ENCODE measurements around the gene CCNI.
"Not testable (repeated sequence)": the region's sequence is repeated elsewhere in the genome, so short reads cannot be mapped to it uniquely, and the experiment has no call there.

The CCNI gene

DNA sequence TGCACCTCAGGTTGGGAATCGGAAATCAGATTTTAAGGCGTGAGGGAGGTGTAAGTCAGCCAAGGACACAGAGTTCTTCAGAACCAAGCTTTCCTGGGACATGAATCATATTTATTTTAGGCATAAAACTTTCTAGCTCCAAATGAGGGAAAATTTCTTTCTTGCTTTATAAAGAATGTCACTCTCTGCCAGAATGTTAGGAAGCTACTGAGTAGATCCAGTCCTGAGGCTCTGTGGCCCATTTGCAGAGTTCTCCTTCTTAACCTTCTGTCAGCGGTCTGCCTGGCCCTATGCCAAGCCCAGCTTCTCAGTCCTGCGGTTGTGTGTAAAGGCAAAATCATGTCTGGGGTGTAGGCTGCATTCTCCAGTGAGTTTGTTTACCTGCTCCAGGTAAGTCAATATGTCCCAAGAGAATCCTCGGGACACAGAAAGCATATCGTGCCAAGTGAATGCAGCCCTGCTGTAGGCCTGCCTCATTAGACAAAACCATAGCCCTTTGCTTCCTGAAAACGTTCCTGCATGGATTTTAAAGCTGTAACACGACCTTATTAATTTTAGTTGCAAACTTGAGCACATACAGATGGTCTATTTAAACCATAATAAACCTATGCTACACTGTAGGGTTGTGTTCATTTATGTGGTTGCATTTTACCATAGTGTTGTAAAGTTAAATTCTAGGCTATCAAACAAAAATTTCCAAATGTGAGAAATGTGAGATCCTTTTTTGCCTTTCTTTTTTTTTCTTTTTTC is 29.2 kb upstream of the CCNI start:
- FAIRE-seq (no peak), DNase-seq (ENCODE audit: insufficient read length, low spot score) (no peak)
- TF ChIP-seq POLR2A (IDR thresholded peaks at IDR 0.05; ENCODE audit: low read depth, low read length) (no peak), SPI1 (IDR thresholded peaks at IDR 0.05; ENCODE audit: low read depth, low read length) (no peak), POLR2AphosphoS5 (IDR thresholded peaks at IDR 0.05; ENCODE audit: low read depth, low read length) (no peak), TAF1 (IDR thresholded peaks at IDR 0.05; ENCODE audit: low read depth, low read length) (no peak), PAX5 (IDR thresholded peaks at IDR 0.05; ENCODE audit: insufficient read depth, low read length, severe bottlenecking) (no peak), POU2F2 (IDR thresholded peaks at IDR 0.05; ENCODE audit: low read depth, low read length) (no peak)

- FAIRE-seq: no peak
- no peak for TF ChIP-seq POU2F2 (IDR thresholded peaks at IDR 0.05; ENCODE audit: low read depth, low read length)
- no peak for TF ChIP-seq POLR2A (IDR thresholded peaks at IDR 0.05; ENCODE audit: low read depth, low read length)
- TF ChIP-seq POLR2AphosphoS5 (IDR thresholded peaks at IDR 0.05; ENCODE audit: low read depth, low read length): no peak
- no peak for TF ChIP-seq SPI1 (IDR thresholded peaks at IDR 0.05; ENCODE audit: low read depth, low read length)
- no peak for TF ChIP-seq TAF1 (IDR thresholded peaks at IDR 0.05; ENCODE audit: low read depth, low read length)
- no peak for TF ChIP-seq PAX5 (IDR thresholded peaks at IDR 0.05; ENCODE audit: insufficient read depth, low read length, severe bottlenecking)
- no peak for DNase-seq (ENCODE audit: insufficient read length, low spot score)
Measured at GRCh38 chr4:77104388-77104787, 28.6 kb upstream of the CCNI start.

DNA sequence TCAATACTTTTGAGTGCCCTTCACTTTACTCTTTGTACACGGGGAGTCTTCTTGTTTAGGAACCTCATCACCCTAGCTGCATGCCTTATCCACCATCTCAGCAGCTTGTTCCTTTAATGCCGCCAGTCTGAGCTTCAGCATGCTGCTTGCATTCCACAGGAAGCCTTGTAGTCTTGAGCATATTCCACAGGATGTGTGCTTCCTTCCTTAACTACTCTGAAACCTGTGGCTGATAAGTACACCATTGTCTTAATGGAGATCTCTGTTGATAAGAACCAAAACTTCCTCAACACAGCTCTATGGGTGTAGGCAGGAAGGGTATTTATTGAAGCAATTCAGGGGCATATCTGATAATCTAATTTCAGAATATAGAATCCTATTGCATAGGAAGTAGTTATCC is 24.4 kb upstream of the CCNI start:
- DNase-seq (ENCODE audit: insufficient read length, low spot score) (no peak), FAIRE-seq (no peak)
- no peak for TF ChIP-seq PAX5 (IDR thresholded peaks at IDR 0.05; ENCODE audit: insufficient read depth, low read length, severe bottlenecking)
- TF ChIP-seq POLR2AphosphoS5 (IDR thresholded peaks at IDR 0.05; ENCODE audit: low read depth, low read length): no peak
- no peak for TF ChIP-seq POLR2A (IDR thresholded peaks at IDR 0.05; ENCODE audit: low read depth, low read length)
- no peak for TF ChIP-seq TAF1 (IDR thresholded peaks at IDR 0.05; ENCODE audit: low read depth, low read length)
- no peak for TF ChIP-seq POU2F2 (IDR thresholded peaks at IDR 0.05; ENCODE audit: low read depth, low read length)
- no peak for TF ChIP-seq SPI1 (IDR thresholded peaks at IDR 0.05; ENCODE audit: low read depth, low read length)

DNA sequence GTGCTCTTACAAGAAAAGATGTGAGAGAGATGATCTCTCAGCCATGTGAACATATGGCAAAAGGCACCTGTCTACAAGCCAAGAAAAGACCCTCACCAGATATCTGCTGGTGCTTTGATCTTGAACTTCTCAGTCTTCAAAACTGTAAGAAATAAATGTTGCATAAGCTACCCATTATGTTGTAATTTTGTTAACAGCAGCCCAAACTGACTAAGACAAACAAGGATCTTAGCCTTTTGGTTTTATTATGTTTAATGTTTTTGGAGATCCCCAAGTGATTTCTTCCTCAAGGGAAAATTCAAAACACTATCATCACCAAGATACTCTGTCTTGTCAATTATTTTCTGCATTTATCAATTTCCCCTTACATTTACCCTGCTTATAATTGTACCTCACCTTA is 21.8 kb upstream of the CCNI start:
- FAIRE-seq: no peak
- no peak for DNase-seq (ENCODE audit: insufficient read length, low spot score)
- TF ChIP-seq SPI1 (IDR thresholded peaks at IDR 0.05; ENCODE audit: low read depth, low read length) (no peak), POLR2A (IDR thresholded peaks at IDR 0.05; ENCODE audit: low read depth, low read length) (no peak)

- DNase-seq (ENCODE audit: insufficient read length, low spot score) (peak; percentile 39), FAIRE-seq (peak; percentile 87)
Measured at GRCh38 chr4:77095101-77095821, 19.5 kb upstream of the CCNI start.

DNA sequence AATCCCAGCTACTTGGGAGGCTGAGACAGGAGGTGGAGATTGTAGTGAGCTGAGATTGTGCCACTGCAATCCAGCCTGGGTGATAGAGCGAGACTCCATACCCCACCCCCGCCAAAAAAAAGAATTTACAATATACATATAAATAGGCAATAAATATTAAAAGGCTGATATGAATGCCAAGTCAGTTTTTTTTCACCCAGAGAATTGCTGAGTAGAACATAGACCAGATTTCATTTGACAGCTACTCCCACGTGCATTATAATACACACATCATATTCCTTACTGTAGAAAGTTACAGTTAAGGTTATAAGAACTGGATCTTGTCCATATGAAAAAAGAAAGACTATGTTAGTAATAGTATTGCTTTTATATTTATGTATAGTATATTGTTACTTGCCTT is 18.7 kb upstream of the CCNI start:
- TF ChIP-seq POLR2AphosphoS5 (IDR thresholded peaks at IDR 0.05; ENCODE audit: low read depth, low read length) (no peak), POLR2A (IDR thresholded peaks at IDR 0.05; ENCODE audit: low read depth, low read length) (no peak), PAX5 (IDR thresholded peaks at IDR 0.05; ENCODE audit: insufficient read depth, low read length, severe bottlenecking) (no peak), SPI1 (IDR thresholded peaks at IDR 0.05; ENCODE audit: low read depth, low read length) (no peak), TAF1 (IDR thresholded peaks at IDR 0.05; ENCODE audit: low read depth, low read length) (no peak)
- DNase-seq (ENCODE audit: insufficient read length, low spot score): no peak
- FAIRE-seq: no peak

More at GRCh38 chr4:77095101-77095821, 19.5 kb upstream of the CCNI start:
- no peak for TF ChIP-seq POLR2A (IDR thresholded peaks at IDR 0.05; ENCODE audit: low read depth, low read length)

DNA sequence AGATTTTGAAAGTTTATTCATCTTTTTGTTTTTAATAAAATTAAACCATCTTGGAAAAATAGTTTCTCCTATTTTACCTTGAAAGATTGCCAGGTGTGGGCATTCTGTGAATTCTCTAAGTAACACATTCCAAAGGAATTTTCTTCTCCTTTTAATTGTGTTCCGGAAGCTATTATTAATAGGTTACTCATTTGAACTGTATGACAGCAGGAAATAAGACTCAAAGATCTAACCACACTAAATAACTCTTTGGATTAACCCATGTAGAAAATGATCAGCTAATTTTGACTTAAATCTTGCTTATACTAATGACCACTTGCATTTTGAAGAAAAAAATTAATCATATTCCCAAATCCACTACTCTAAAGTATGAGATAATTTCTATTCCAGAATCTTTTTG is 17.6 kb upstream of the CCNI start:
- FAIRE-seq (no peak), DNase-seq (ENCODE audit: insufficient read length, low spot score) (no peak)
- TF ChIP-seq TAF1 (IDR thresholded peaks at IDR 0.05; ENCODE audit: low read depth, low read length): no peak
- no peak for TF ChIP-seq POLR2AphosphoS5 (IDR thresholded peaks at IDR 0.05; ENCODE audit: low read depth, low read length)
- TF ChIP-seq SPI1 (IDR thresholded peaks at IDR 0.05; ENCODE audit: low read depth, low read length): no peak

DNA sequence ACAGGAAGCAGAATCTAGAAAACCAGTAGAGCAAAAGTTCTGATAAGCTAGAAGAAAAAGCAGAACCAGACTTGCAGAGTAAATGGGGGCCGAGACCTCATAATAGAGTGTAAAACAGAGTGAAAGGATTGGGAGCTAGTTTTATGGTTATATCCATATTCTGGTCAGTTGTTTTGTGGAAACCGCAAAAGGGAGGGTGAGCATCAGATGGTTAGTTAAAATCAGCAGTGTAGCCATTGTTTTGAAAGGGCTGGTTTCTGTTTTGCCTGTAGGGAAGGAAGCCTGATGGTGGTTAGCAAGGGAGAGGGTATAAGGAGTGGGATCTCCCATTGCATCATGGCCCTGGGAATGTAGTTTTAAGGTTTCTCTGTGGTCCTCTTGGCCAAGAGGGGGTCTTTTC is 17.2 kb upstream of the CCNI start:
- FAIRE-seq (no peak), DNase-seq (ENCODE audit: insufficient read length, low spot score) (no peak)
- no peak for TF ChIP-seq PAX5 (IDR thresholded peaks at IDR 0.05; ENCODE audit: insufficient read depth, low read length, severe bottlenecking)
- TF ChIP-seq POLR2AphosphoS5 (IDR thresholded peaks at IDR 0.05; ENCODE audit: low read depth, low read length): no peak
- no peak for TF ChIP-seq SPI1 (IDR thresholded peaks at IDR 0.05; ENCODE audit: low read depth, low read length)
- TF ChIP-seq TAF1 (IDR thresholded peaks at IDR 0.05; ENCODE audit: low read depth, low read length): no peak
- TF ChIP-seq POLR2A (IDR thresholded peaks at IDR 0.05; ENCODE audit: low read depth, low read length): no peak
- no peak for TF ChIP-seq POU2F2 (IDR thresholded peaks at IDR 0.05; ENCODE audit: low read depth, low read length)

DNA sequence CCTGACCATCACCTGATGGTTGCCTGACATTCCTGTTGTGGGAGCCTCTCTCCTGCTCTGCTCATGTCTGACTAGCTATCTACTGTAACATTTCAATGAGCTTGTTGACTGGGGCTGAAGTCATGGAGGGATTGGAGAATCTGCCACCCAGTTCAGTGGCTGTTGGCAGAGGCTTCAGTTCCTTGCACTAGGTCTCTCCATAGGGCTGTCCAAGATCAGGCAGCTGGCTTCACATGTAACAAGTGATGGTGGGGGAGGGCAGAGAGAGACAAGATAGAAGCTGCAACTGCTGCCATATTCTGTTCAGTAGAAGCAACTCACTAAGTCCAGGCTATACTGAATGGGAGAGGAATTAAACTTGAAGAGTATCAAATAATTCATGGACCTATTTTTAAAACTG is 14.1 kb upstream of the CCNI start:
- TF ChIP-seq PAX5 (IDR thresholded peaks at IDR 0.05; ENCODE audit: insufficient read depth, low read length, severe bottlenecking) (no peak), POU2F2 (IDR thresholded peaks at IDR 0.05; ENCODE audit: low read depth, low read length) (no peak), POLR2AphosphoS5 (IDR thresholded peaks at IDR 0.05; ENCODE audit: low read depth, low read length) (no peak), TAF1 (IDR thresholded peaks at IDR 0.05; ENCODE audit: low read depth, low read length) (no peak), POLR2A (IDR thresholded peaks at IDR 0.05; ENCODE audit: low read depth, low read length) (no peak), SPI1 (IDR thresholded peaks at IDR 0.05; ENCODE audit: low read depth, low read length) (no peak)
- DNase-seq (ENCODE audit: insufficient read length, low spot score) (no peak), FAIRE-seq (no peak)

DNA sequence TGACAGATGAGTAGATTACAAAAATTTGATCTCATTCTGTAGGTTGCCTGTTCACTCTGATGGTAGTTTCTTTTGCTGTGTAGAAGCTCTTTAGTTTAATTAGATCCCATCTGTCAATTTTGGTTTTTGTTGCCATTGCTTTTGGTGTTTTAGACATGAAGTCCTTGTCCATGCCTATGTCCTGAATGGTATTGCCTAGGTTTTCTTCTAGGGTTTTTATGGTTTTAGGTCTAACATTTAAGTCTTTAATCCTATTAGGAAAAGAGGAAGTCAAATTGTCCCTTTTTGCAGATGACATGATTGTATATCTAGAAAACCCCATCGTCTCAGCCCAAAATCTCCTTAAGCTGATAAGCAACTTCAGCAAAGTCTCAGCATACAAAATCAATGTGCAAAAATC is 11.2 kb upstream of the CCNI start:
- not testable (repeated sequence) for DNase-seq (ENCODE audit: insufficient read length, low spot score); FAIRE-seq
